ENCODE measurements around the gene KLHL29.
"Not testable (repeated sequence)": the region's sequence is repeated elsewhere in the genome, so short reads cannot be mapped to it uniquely, and the experiment has no call there.

Gene KLHL29

GRCh38 chr2:23721454-23721826, 336.5 kb downstream of the KLHL29 start:
- no peak for DNase-seq (ENCODE audit: low read depth)

GRCh38 chr2:23722255-23722654, 337.3 kb downstream of the KLHL29 start:
- DNase-seq (ENCODE audit: low read depth), result no peak

GRCh38 chr2:23723029-23723428, 338.1 kb downstream of the KLHL29 start:
- DNase-seq (ENCODE audit: low read depth), result not testable (repeated sequence)

GRCh38 chr2:23734416-23734815, 349.4 kb downstream of the KLHL29 start:
- no peak for DNase-seq (ENCODE audit: low read depth)

- DNase-seq (ENCODE audit: low read depth), result not testable (repeated sequence)
Measured at GRCh38 chr2:23736783-23737182, 351.8 kb downstream of the KLHL29 start.

- no peak for DNase-seq (ENCODE audit: low read depth)
Measured at GRCh38 chr2:23745068-23745725, 360.2 kb downstream of the KLHL29 start.

- no peak for DNase-seq (ENCODE audit: low read depth)
Measured at GRCh38 chr2:23745726-23746105, 360.7 kb downstream of the KLHL29 start.

GRCh38 chr2:23746141-23746863, 361.3 kb downstream of the KLHL29 start:
- no peak for DNase-seq (ENCODE audit: low read depth)

- DNase-seq (ENCODE audit: low read depth), result no peak
Measured at GRCh38 chr2:23751747-23752265, 366.8 kb downstream of the KLHL29 start.

GRCh38 chr2:23753291-23754010, 368.5 kb downstream of the KLHL29 start:
- no peak for DNase-seq (ENCODE audit: low read depth)

GRCh38 chr2:23754970-23755369, 370.0 kb downstream of the KLHL29 start:
- no peak for DNase-seq (ENCODE audit: low read depth)

- no peak for DNase-seq (ENCODE audit: low read depth)
Measured at GRCh38 chr2:23756593-23757292, 371.8 kb downstream of the KLHL29 start.

- no peak for DNase-seq (ENCODE audit: low read depth)
Measured at GRCh38 chr2:23757686-23758433, 372.9 kb downstream of the KLHL29 start.
